ENCODE results near the gene ZBTB7C. TPM values are rescaled to one million over a fixed set of nuclear protein-coding genes. Genes with fewer than 3 reads are reported as not detected.

ZBTB7C gene
- total RNA-seq, 5 donors from 2014 or later (not counting 1 experiment from before 2014, with no cell fraction given) = 0.06 TPM; not detected in 4

- ATAC-seq (replicated peaks in 1 of 4) = no peak
- H3K27ac ChIP-seq (ENCODE audit: low read length) = no peak overlapping the region
- ChIA-PET POLR2A (no interaction called here), CTCF (interaction anchor here in 1 of 2 donors (0.6 kb wide), 1 partner anchor 38 kb away, joined by 3 read pairs; no protein-coding TSS in a partner anchor)
- Mint-ChIP-seq H3K36me3 (no peaks in the 10 kb centered on the region), H3K4me1 (peaks cover 0 to 6% (median 0%) of the 10 kb centered on the region in 3 donors), H3K27ac (no peak overlapping the region), H3K9me3 (no peaks in the 10 kb centered on the region), H3K27me3 (peaks cover 12 to 22% of the 10 kb centered on the region in 2 donors), H3K4me3 (no peak overlapping the region)
- H3K27me3 ChIP-seq (replicated peaks in 1 of 2; ENCODE audit: control insufficient read depth in 2 of 2, extremely low read depth in 1 of 2, insufficient read depth in 2 of 2, low read length in 1 of 2) = peaks cover 0 to 32% of the 10 kb centered on the region in 2 experiments
- no peaks in the 10 kb centered on the region for H3K4me1 ChIP-seq (ENCODE audit: control insufficient read depth in 1 of 2, extremely low read depth in 1 of 2, insufficient read depth in 2 of 2, low read length in 2 of 2)
- no peaks in the 10 kb centered on the region for H3K36me3 ChIP-seq (ENCODE audit: control insufficient read depth in 2 of 2, extremely low read depth in 1 of 2, insufficient read depth in 1 of 2, low read length in 1 of 2)
- no peak overlapping the region for H3K4me3 ChIP-seq (ENCODE audit: control insufficient read depth in 1 of 2, extremely low read depth in 1 of 2, low read length in 1 of 2)
- no peak for DNase-seq
- H3K9me3 ChIP-seq = no peaks in the 10 kb centered on the region
- 72% methylated on average over 5 of the region's 10 CpGs for WGBS (ENCODE audit: insufficient coverage)
These were observed 89.2 kb downstream of the ZBTB7C start for GRCh38 chr18:48319801-48320638.

GRCh38 chr18:48318436-48318835 lies 90.7 kb downstream of the ZBTB7C start:
- ChIA-PET CTCF (no interaction called here), POLR2A (no interaction called here)
- ATAC-seq (replicated peaks in 1 of 4) = no peak

GRCh38 chr18:48317781-48318381 lies 91.3 kb downstream of the ZBTB7C start:
- ChIA-PET CTCF (interaction anchor here in 1 of 2 donors (0.7 kb wide), 1 partner anchor 636 kb away, joined by 5 read pairs; no protein-coding TSS in a partner anchor), POLR2A (no interaction called here)
- no peak overlapping the region for H3K27ac ChIP-seq (ENCODE audit: low read length)
- Mint-ChIP-seq H3K4me1 (peaks cover 0 to 6% (median 0%) of the 10 kb centered on the region in 3 donors), H3K4me3 (no peak overlapping the region), H3K9me3 (no peaks in the 10 kb centered on the region), H3K36me3 (no peaks in the 10 kb centered on the region), H3K27me3 (peaks cover 8 to 24% of the 10 kb centered on the region in 2 donors), H3K27ac (no peak overlapping the region)
- no peak for ATAC-seq (replicated peaks in 1 of 4)
- no peak overlapping the region for H3K4me3 ChIP-seq (ENCODE audit: control insufficient read depth in 1 of 2, extremely low read depth in 1 of 2, low read length in 1 of 2)
- no peak for DNase-seq
- no peaks in the 10 kb centered on the region for H3K4me1 ChIP-seq (ENCODE audit: control insufficient read depth in 1 of 2, extremely low read depth in 1 of 2, insufficient read depth in 2 of 2, low read length in 2 of 2)
- no peaks in the 10 kb centered on the region for H3K9me3 ChIP-seq
- H3K36me3 ChIP-seq (ENCODE audit: control insufficient read depth in 2 of 2, extremely low read depth in 1 of 2, insufficient read depth in 1 of 2, low read length in 1 of 2) = no peaks in the 10 kb centered on the region
- WGBS (ENCODE audit: insufficient coverage) = 33% methylated on average over 1 of the region's 5 CpGs
- peaks cover 0 to 36% of the 10 kb centered on the region in 2 experiments for H3K27me3 ChIP-seq (replicated peaks in 1 of 2; ENCODE audit: control insufficient read depth in 2 of 2, extremely low read depth in 1 of 2, insufficient read depth in 2 of 2, low read length in 1 of 2)

More at GRCh38 chr18:48318436-48318835, 90.7 kb downstream of the ZBTB7C start:
- Histone ChIP-seq H3K4me1 (ENCODE audit: control insufficient read depth in 1 of 2, extremely low read depth in 1 of 2, insufficient read depth in 2 of 2, low read length in 2 of 2) (no peaks in the 10 kb centered on the region), H3K36me3 (ENCODE audit: control insufficient read depth in 2 of 2, extremely low read depth in 1 of 2, insufficient read depth in 1 of 2, low read length in 1 of 2) (no peaks in the 10 kb centered on the region), H3K4me3 (ENCODE audit: control insufficient read depth in 1 of 2, extremely low read depth in 1 of 2, low read length in 1 of 2) (no peak overlapping the region), H3K27me3 (replicated peaks in 1 of 2; ENCODE audit: control insufficient read depth in 2 of 2, extremely low read depth in 1 of 2, insufficient read depth in 2 of 2, low read length in 1 of 2) (peaks cover 0 to 36% of the 10 kb centered on the region in 2 experiments), H3K27ac (ENCODE audit: low read length) (no peak overlapping the region), H3K9me3 (no peaks in the 10 kb centered on the region)
- H3K9me3 Mint-ChIP-seq = no peaks in the 10 kb centered on the region
- 94% methylated on average over 6 of the region's 8 CpGs for WGBS (ENCODE audit: insufficient coverage)
- no peak overlapping the region for H3K4me3 Mint-ChIP-seq
- H3K27ac Mint-ChIP-seq = no peak overlapping the region
- H3K27me3 Mint-ChIP-seq = peaks cover 8 to 22% of the 10 kb centered on the region in 2 donors
- no peaks in the 10 kb centered on the region for H3K36me3 Mint-ChIP-seq
- peaks cover 0 to 6% (median 0%) of the 10 kb centered on the region in 3 donors for H3K4me1 Mint-ChIP-seq
- no peak for DNase-seq

GRCh38 chr18:48316177-48316576 lies 93.0 kb downstream of the ZBTB7C start:
- no peak for DNase-seq
- Histone ChIP-seq H3K27me3 (replicated peaks in 1 of 2; ENCODE audit: control insufficient read depth in 2 of 2, extremely low read depth in 1 of 2, insufficient read depth in 2 of 2, low read length in 1 of 2) (peaks cover 2 to 33% of the 10 kb centered on the region in 2 experiments), H3K9me3 (no peaks in the 10 kb centered on the region), H3K36me3 (ENCODE audit: control insufficient read depth in 2 of 2, extremely low read depth in 1 of 2, insufficient read depth in 1 of 2, low read length in 1 of 2) (no peaks in the 10 kb centered on the region), H3K4me1 (ENCODE audit: control insufficient read depth in 1 of 2, extremely low read depth in 1 of 2, insufficient read depth in 2 of 2, low read length in 2 of 2) (no peaks in the 10 kb centered on the region), H3K27ac (ENCODE audit: low read length) (no peak overlapping the region), H3K4me3 (ENCODE audit: control insufficient read depth in 1 of 2, extremely low read depth in 1 of 2, low read length in 1 of 2) (no peak overlapping the region)
- peaks cover 0 to 6% (median 0%) of the 10 kb centered on the region in 3 donors for H3K4me1 Mint-ChIP-seq
- peaks cover 8 to 30% of the 10 kb centered on the region in 2 donors for H3K27me3 Mint-ChIP-seq
- 100% methylated on average over 1 of the region's 3 CpGs for WGBS (ENCODE audit: insufficient coverage)
- H3K36me3 Mint-ChIP-seq = no peaks in the 10 kb centered on the region
- CTCF ChIA-PET = no interaction called here
- POLR2A ChIA-PET = no interaction called here
- H3K9me3 Mint-ChIP-seq = no peaks in the 10 kb centered on the region
- no peak for ATAC-seq (replicated peaks in 1 of 4)
- no peak overlapping the region for H3K27ac Mint-ChIP-seq
- no peak overlapping the region for H3K4me3 Mint-ChIP-seq

- WGBS (ENCODE audit: insufficient coverage) = 41% methylated on average over 6 of the region's 6 CpGs
- Histone ChIP-seq H3K4me1 (ENCODE audit: control insufficient read depth in 1 of 2, extremely low read depth in 1 of 2, insufficient read depth in 2 of 2, low read length in 2 of 2) (no peaks in the 10 kb centered on the region), H3K4me3 (ENCODE audit: control insufficient read depth in 1 of 2, extremely low read depth in 1 of 2, low read length in 1 of 2) (no peak overlapping the region), H3K27ac (ENCODE audit: low read length) (no peak overlapping the region), H3K9me3 (no peaks in the 10 kb centered on the region), H3K36me3 (ENCODE audit: control insufficient read depth in 2 of 2, extremely low read depth in 1 of 2, insufficient read depth in 1 of 2, low read length in 1 of 2) (no peaks in the 10 kb centered on the region), H3K27me3 (replicated peaks in 1 of 2; ENCODE audit: control insufficient read depth in 2 of 2, extremely low read depth in 1 of 2, insufficient read depth in 2 of 2, low read length in 1 of 2) (peaks cover 2 to 26% of the 10 kb centered on the region in 2 experiments)
- DNase-seq = no peak
- Mint-ChIP-seq H3K27ac (no peak overlapping the region), H3K4me1 (peaks cover 0 to 2% (median 0%) of the 10 kb centered on the region in 3 donors), H3K36me3 (no peaks in the 10 kb centered on the region), H3K27me3 (peaks cover 4 to 28% of the 10 kb centered on the region in 2 donors), H3K4me3 (no peak overlapping the region), H3K9me3 (no peaks in the 10 kb centered on the region)
- POLR2A ChIA-PET = no interaction called here
- CTCF ChIA-PET = interaction anchor here in 1 of 2 donors (0.6 kb wide), 1 partner anchor 345 kb away, joined by 3 read pairs; no protein-coding TSS in a partner anchor
- ATAC-seq (replicated peaks in 1 of 4) = no peak
These were observed 94.5 kb downstream of the ZBTB7C start for GRCh38 chr18:48314690-48315089.

- ChIA-PET POLR2A (no interaction called here), CTCF (no interaction called here)
- Histone ChIP-seq H3K27ac (ENCODE audit: low read length) (no peak overlapping the region), H3K4me1 (ENCODE audit: control insufficient read depth in 1 of 2, extremely low read depth in 1 of 2, insufficient read depth in 2 of 2, low read length in 2 of 2) (no peaks in the 10 kb centered on the region), H3K36me3 (ENCODE audit: control insufficient read depth in 2 of 2, extremely low read depth in 1 of 2, insufficient read depth in 1 of 2, low read length in 1 of 2) (no peaks in the 10 kb centered on the region), H3K9me3 (no peaks in the 10 kb centered on the region), H3K4me3 (ENCODE audit: control insufficient read depth in 1 of 2, extremely low read depth in 1 of 2, low read length in 1 of 2) (no peak overlapping the region), H3K27me3 (replicated peaks in 1 of 2; ENCODE audit: control insufficient read depth in 2 of 2, extremely low read depth in 1 of 2, insufficient read depth in 2 of 2, low read length in 1 of 2) (peaks cover 2 to 26% of the 10 kb centered on the region in 2 experiments)
- H3K27ac Mint-ChIP-seq = no peak overlapping the region
- H3K4me1 Mint-ChIP-seq = no peaks in the 10 kb centered on the region
- ATAC-seq (replicated peaks in 1 of 4) (no peak), DNase-seq (no peak)
- no peaks in the 10 kb centered on the region for H3K9me3 Mint-ChIP-seq
- no peaks in the 10 kb centered on the region for H3K36me3 Mint-ChIP-seq
- 79% methylated on average over 5 of the region's 6 CpGs for WGBS (ENCODE audit: insufficient coverage)
- H3K27me3 Mint-ChIP-seq = peaks cover 7 to 22% of the 10 kb centered on the region in 2 donors
- H3K4me3 Mint-ChIP-seq = no peak overlapping the region
These were observed 95.4 kb downstream of the ZBTB7C start for GRCh38 chr18:48313792-48314191.
